Esophagus mucosa (tissue), 1 donor: ENCODE results near the gene AFAP1. TPM values are rescaled to one million over a fixed set of nuclear protein-coding genes. Genes with fewer than 3 reads are reported as not detected.

Experiments
- ATAC-seq: fragments of 200-7000 bp; cut with Tn5 transposase; one replicate; pipeline ENCODE4 v1.9.1; 2020
- total RNA-seq: library from RNA; stranded (reverse); gene quantifications from one replicate; pipeline ENCODE4 v1.2.4, GENCODE V29; 2023
- donor health status: DM: yes; HTN: yes; CAD: no.

The AFAP1 gene
- total RNA-seq, 1 donor from 2014 or later = 5.5 TPM

- no peak for ATAC-seq
These were observed 227.5 kb downstream of the AFAP1 start for GRCh38 chr4:7712021-7712671.

- no peak for ATAC-seq
These were observed 228.2 kb downstream of the AFAP1 start for GRCh38 chr4:7711307-7711963.

- no peak for ATAC-seq
These were observed 228.9 kb downstream of the AFAP1 start for GRCh38 chr4:7710576-7711306.

- no peak for ATAC-seq
These were observed 229.5 kb downstream of the AFAP1 start for GRCh38 chr4:7710126-7710525.

- ATAC-seq = no peak
These were observed 230.2 kb downstream of the AFAP1 start for GRCh38 chr4:7709431-7709830.

GRCh38 chr4:7708981-7709380, 230.7 kb downstream of the AFAP1 start:
- ATAC-seq = no peak

Other genes starting within 250 kb of the AFAP1 start
- gene ABLIM2, start 219.0 kb upstream of the AFAP1 start, total RNA-seq = 20.1 TPM